IPS-18a (cell line): Measurements from ENCODE around the gene CUL7.
"Not testable (repeated sequence)": the region's sequence is repeated elsewhere in the genome, so short reads cannot be mapped to it uniquely, and the experiment has no call there.

Source experiments
- H3K27ac ChIP-seq: one replicate; pipeline ENCODE4 v1.5.1; 2013; ENCODE audit warnings: low read length
- H3K27me3 ChIP-seq: one replicate; pipeline ENCODE4 v1.6.1; 2013; ENCODE audit warnings: mild to moderate bottlenecking, low read length; ENCODE audit not compliant: control insufficient read depth, insufficient read depth
- H3K36me3 ChIP-seq: one replicate; pipeline ENCODE4 v1.6.1; 2013; ENCODE audit warnings: low read depth, low read length; ENCODE audit not compliant: control insufficient read depth
- H3K4me1 ChIP-seq: one replicate; pipeline ENCODE4 v1.6.1; 2013; ENCODE audit warnings: low read depth, low read length; ENCODE audit not compliant: control insufficient read depth
- H3K4me3 ChIP-seq: one replicate; pipeline ENCODE4 v1.5.1; 2013; ENCODE audit warnings: low read length
- H3K9ac ChIP-seq: one replicate; pipeline ENCODE4 v1.6.1; 2013; ENCODE audit warnings: mild to moderate bottlenecking, low read length, moderate library complexity
- H3K9me3 ChIP-seq: one replicate; pipeline ENCODE4 v1.6.1; 2013; ENCODE audit warnings: low read depth, low read length; ENCODE audit not compliant: control insufficient read depth

The CUL7 gene

GRCh38 chr6:43058531-43058930 is 4.9 kb upstream of the CUL7 start:
- Histone ChIP-seq H3K27me3 (no peaks in the 10 kb centered on the region), H3K27ac (peak overlapping the region; percentile 70), H3K9me3 (no peaks in the 10 kb centered on the region), H3K9ac (peak overlapping the region; percentile 83), H3K36me3 (peaks cover 7% of the 10 kb centered on the region), H3K4me1 (peaks cover 12% of the 10 kb centered on the region), H3K4me3 (peak overlapping the region; percentile 87)

GRCh38 chr6:43055966-43056365 is 2.3 kb upstream of the CUL7 start:
- Histone ChIP-seq H3K27ac (no peak overlapping the region), H3K9ac (no peak overlapping the region), H3K9me3 (no peaks in the 10 kb centered on the region)

DNA sequence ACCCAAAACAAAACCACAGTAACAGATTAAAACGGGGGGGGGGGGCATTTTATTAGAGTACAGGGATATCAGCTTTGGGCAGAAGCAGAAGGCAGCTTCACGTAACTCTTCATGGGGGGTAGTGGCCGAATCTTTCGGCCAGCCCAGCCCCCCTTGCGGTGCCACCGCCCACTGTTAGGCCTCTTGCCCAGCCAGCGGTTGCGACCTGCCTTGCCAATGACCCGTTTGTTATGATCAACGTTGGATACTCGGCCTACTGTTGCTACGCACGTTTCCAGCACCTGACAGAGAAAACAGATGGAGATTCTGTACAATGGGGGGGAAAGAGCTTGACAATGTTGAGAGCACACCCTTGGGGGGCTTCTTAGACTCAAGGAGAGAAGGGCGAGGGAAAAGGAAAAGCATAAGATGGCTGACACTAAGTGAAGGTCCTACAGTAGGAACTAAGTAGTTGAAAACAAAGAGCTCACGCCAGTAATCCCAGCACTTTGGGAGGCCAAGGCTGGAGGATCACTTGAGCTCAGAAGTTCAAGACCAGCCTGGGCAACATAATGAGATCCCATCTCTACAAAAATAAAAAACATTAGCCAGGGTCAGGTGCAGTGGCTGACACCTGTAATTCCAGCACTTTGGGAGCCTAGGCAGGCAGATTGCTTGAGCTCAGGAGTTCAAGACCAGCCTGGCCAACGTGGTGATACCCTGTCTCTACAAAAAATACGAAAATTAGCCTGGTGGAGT is 724 bp upstream of the CUL7 start:
- H3K9me3 ChIP-seq, result no peaks in the 10 kb centered on the region
- H3K4me3 ChIP-seq, result peak overlapping the region; percentile 79
- peaks cover 12% of the 10 kb centered on the region for H3K4me1 ChIP-seq
- H3K27me3 ChIP-seq, result no peaks in the 10 kb centered on the region
- peaks cover 9% of the 10 kb centered on the region for H3K36me3 ChIP-seq
- H3K27ac ChIP-seq, result peak overlapping the region; percentile 13
- H3K9ac ChIP-seq, result no peak overlapping the region

More at GRCh38 chr6:43055966-43056365, 2.3 kb upstream of the CUL7 start:
- peaks cover 15% of the 10 kb centered on the region for H3K4me1 ChIP-seq
- H3K4me3 ChIP-seq, result no peak overlapping the region
- no peaks in the 10 kb centered on the region for H3K27me3 ChIP-seq
- H3K36me3 ChIP-seq, result peaks cover 7% of the 10 kb centered on the region

GRCh38 chr6:43052842-43053544 is 658 bp downstream of the CUL7 start:
- peak overlapping the region; percentile 63 for H3K27ac ChIP-seq
- peaks cover 14% of the 10 kb centered on the region for H3K36me3 ChIP-seq
- H3K9ac ChIP-seq, result peak overlapping the region; percentile 90
- H3K4me1 ChIP-seq, result peaks cover 8% of the 10 kb centered on the region
- H3K9me3 ChIP-seq, result no peaks in the 10 kb centered on the region
- no peaks in the 10 kb centered on the region for H3K27me3 ChIP-seq
- peak overlapping the region; percentile 79 for H3K4me3 ChIP-seq

DNA sequence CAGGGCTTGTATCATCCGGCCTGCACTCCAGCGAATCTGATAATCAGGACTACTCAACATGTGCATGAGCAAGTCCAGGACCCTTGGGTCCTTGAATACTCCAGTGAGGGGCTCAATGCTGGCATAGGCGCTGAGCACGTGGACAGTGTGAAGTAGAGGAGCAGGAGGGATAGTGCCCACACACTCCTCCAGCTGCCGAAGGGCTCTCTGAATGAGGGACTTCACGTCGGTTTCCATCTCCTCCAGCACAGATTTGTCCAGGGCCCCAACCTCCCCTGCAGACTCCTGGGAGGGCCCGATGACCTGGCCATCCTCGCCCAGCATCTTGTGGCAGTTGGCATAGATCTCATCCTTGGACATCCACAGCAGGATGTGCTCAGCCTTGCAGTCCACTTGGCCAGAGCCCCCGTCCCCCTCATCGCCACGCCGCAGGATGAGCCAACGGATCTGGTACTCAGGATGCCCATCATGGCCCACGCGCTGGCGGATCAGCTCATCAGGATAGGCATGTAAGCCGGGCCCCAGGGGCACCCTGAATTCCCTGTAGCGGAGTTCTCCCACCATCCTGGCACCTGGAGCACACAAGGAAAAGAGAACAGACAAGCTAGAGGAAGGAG is 1.3 kb downstream of the CUL7 start:
- Histone ChIP-seq H3K4me3 (no peak overlapping the region), H3K4me1 (peaks cover 8% of the 10 kb centered on the region), H3K9me3 (no peaks in the 10 kb centered on the region), H3K27me3 (no peaks in the 10 kb centered on the region), H3K9ac (peak overlapping the region; percentile 90), H3K27ac (no peak overlapping the region), H3K36me3 (peaks cover 14% of the 10 kb centered on the region)

- no peaks in the 10 kb centered on the region for H3K9me3 ChIP-seq
- H3K4me3 ChIP-seq, result no peak overlapping the region
- peaks cover 8% of the 10 kb centered on the region for H3K4me1 ChIP-seq
- H3K36me3 ChIP-seq, result peaks cover 17% of the 10 kb centered on the region
- no peaks in the 10 kb centered on the region for H3K27me3 ChIP-seq
- H3K9ac ChIP-seq, result no peak overlapping the region
- no peak overlapping the region for H3K27ac ChIP-seq
Measured at GRCh38 chr6:43050981-43051380, 2.7 kb downstream of the CUL7 start.

GRCh38 chr6:43047998-43048397 is 5.7 kb downstream of the CUL7 start:
- Histone ChIP-seq H3K4me3 (no peak overlapping the region), H3K36me3 (peaks cover 19% of the 10 kb centered on the region), H3K27me3 (no peaks in the 10 kb centered on the region), H3K9ac (no peak overlapping the region), H3K27ac (no peak overlapping the region), H3K4me1 (peaks cover 2% of the 10 kb centered on the region), H3K9me3 (no peaks in the 10 kb centered on the region)

DNA sequence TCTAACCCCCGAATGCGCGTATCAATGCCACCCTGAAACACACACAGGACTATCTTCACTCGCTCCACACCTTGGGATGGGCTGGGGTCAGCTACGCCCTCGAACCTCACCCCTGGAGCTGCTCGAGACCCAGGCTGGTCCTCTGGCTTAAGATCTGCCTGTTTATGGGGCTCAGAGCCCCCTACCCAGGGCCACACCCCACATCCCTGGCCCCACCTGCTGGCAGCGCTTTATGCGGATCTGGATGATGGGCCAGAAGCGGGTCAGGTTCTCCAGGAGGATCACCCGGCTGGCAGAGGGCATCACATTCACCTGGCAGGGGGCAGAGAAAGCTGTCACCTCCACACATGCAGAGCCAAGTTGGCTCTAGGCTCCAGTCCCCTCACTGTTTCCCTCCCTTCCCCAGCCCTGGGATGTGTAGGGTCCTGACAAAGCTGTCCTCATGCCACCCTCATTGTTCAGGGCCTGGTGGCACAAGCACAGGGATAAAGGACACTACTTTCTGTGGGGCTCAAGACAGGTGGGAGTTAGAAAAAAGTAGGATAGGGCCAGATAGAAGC is 8.2 kb downstream of the CUL7 start:
- H3K9ac ChIP-seq, result no peak overlapping the region
- H3K27ac ChIP-seq, result no peak overlapping the region
- H3K36me3 ChIP-seq, result peaks cover 28% of the 10 kb centered on the region
- no peaks in the 10 kb centered on the region for H3K27me3 ChIP-seq
- no peaks in the 10 kb centered on the region for H3K9me3 ChIP-seq
- no peak overlapping the region for H3K4me3 ChIP-seq
- no peaks in the 10 kb centered on the region for H3K4me1 ChIP-seq

GRCh38 chr6:43043310-43043709 is 10.3 kb downstream of the CUL7 start:
- Histone ChIP-seq H3K9me3 (no peaks in the 10 kb centered on the region), H3K9ac (no peak overlapping the region), H3K27ac (no peak overlapping the region), H3K36me3 (peaks cover 26% of the 10 kb centered on the region), H3K27me3 (no peaks in the 10 kb centered on the region), H3K4me1 (no peaks in the 10 kb centered on the region), H3K4me3 (no peak overlapping the region)

GRCh38 chr6:43041475-43041874 is 12.2 kb downstream of the CUL7 start:
- H3K36me3 ChIP-seq, result peaks cover 32% of the 10 kb centered on the region
- not testable (repeated sequence) for H3K4me1 ChIP-seq, H3K27ac ChIP-seq, H3K27me3 ChIP-seq, H3K9me3 ChIP-seq, H3K4me3 ChIP-seq, H3K9ac ChIP-seq

GRCh38 chr6:43040542-43041257 is 13.0 kb downstream of the CUL7 start:
- Histone ChIP-seq H3K9ac (no peak overlapping the region), H3K4me1 (no peaks in the 10 kb centered on the region), H3K27me3 (no peaks in the 10 kb centered on the region), H3K4me3 (no peak overlapping the region), H3K27ac (no peak overlapping the region), H3K9me3 (no peaks in the 10 kb centered on the region), H3K36me3 (peaks cover 32% of the 10 kb centered on the region)
